ENCODE measurements around the gene ARID1B. TPM values are rescaled to one million over a fixed set of nuclear protein-coding genes. Genes with fewer than 3 reads are reported as not detected.

ARID1B gene
- total and polyA plus RNA-seq, 8 donors = 67.6 to 102 (median 99.0) TPM

DNA sequence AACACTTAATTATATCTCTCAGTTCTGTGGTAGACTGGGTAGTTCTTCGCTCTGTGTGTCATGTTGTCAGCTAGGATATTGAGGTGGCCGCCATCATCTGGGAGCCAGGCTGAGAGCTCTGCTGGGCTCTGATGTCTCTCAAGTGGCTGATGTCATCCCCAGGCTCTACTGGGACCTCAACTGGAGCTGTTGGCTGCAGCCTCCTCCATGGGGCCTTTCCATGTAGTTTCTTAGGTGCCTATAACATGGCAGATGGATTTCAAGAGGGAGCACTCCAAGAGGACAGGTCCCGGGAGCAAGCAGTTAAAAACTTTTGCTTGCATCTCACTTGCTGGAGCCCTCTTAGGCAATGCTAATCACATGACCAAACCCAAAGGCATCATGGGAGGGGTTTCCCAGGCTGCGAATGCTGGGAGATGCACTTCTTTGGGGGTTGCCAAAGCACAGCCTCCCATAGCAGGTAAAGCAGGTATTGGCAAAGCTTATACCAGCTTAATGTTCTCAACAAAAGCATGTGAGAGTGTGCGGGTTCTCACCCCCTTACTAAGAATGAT lies 416.3 kb downstream of the ARID1B start:
- no peaks in the 10 kb centered on the region for H3K27me3 ChIP-seq
- no peak overlapping the region for H3K4me3 ChIP-seq
- H3K27ac ChIP-seq = no peak overlapping the region
- no peaks in the 10 kb centered on the region for H3K9me3 ChIP-seq
- no peak for DNase-seq
- ATAC-seq = no peak
- H3K4me1 ChIP-seq = peaks cover 0 to 5% of the 10 kb centered on the region in 2 donors
- intact Hi-C loops (cut with DNase I) = no loop called here
- no peak for TF ChIP-seq CTCF (IDR thresholded peaks at IDR 0.05)
- peaks cover 0 to 71% of the 10 kb centered on the region in 2 donors for H3K36me3 ChIP-seq

DNA sequence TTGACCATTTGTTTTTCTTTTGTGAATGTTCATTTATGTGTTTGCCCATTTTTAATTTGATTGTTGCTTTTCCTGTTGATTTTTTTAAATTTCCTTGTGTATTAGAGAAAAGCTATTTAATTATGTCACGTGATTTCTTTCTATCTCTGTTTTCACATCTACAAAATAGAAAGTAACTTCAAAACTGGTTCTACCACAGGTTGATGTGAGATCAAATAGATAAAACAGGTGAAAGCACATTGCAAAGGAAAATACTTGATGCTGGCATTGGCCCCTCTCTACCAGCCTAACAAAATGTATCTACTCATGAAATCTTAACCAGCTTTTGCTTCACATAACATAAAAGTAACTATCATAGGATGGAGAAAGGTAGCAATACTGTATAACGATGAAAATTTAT lies 416.9 kb downstream of the ARID1B start:
- TF ChIP-seq CTCF (IDR thresholded peaks at IDR 0.05) = no peak
- H3K9me3 ChIP-seq = no peaks in the 10 kb centered on the region
- peaks cover 0 to 70% of the 10 kb centered on the region in 2 donors for H3K36me3 ChIP-seq
- H3K27ac ChIP-seq = no peak overlapping the region
- no peak for ATAC-seq
- H3K4me3 ChIP-seq = no peak overlapping the region
- H3K27me3 ChIP-seq = no peaks in the 10 kb centered on the region
- no peak for DNase-seq
- peaks cover 0 to 6% of the 10 kb centered on the region in 2 donors for H3K4me1 ChIP-seq
- intact Hi-C loops (cut with DNase I) = no loop called here

GRCh38 chr6:157194643-157195042 lies 417.5 kb downstream of the ARID1B start:
- Histone ChIP-seq H3K27me3 (no peaks in the 10 kb centered on the region), H3K9me3 (no peaks in the 10 kb centered on the region), H3K4me1 (peaks cover 0 to 6% of the 10 kb centered on the region in 2 donors), H3K36me3 (peaks cover 0 to 70% of the 10 kb centered on the region in 2 donors), H3K4me3 (no peak overlapping the region), H3K27ac (no peak overlapping the region)
- DNase-seq (no peak), ATAC-seq (no peak)
- intact Hi-C loops (cut with DNase I) = no loop called here
- TF ChIP-seq CTCF (IDR thresholded peaks at IDR 0.05) = no peak

DNA sequence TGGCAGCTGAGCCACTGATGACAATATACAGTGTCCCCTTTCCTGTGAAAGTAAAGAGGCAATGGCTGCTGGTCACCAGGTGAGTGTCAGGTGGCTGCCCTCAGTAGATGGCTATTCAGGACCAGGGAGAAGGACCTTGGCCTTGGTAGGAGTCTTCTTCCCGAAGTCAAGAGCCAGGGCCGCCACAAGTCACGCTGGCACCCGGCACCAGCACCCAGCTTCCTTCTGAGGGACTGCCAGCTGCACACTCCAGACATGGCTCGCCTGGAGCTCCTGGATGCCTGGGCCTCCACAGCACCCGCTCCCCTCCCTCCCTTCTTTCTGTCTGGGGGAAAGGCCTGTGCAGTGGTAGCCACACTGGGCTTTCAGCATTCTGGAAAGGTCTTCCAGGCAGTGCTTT lies 419.2 kb downstream of the ARID1B start:
- H3K4me3 ChIP-seq = no peak overlapping the region
- ATAC-seq (no peak), DNase-seq (no peak)
- TF ChIP-seq CTCF (IDR thresholded peaks at IDR 0.05) = no peak
- intact Hi-C loops (cut with DNase I) = no loop called here
- H3K9me3 ChIP-seq = no peaks in the 10 kb centered on the region
- H3K4me1 ChIP-seq = peaks cover 0 to 6% of the 10 kb centered on the region in 2 donors
- no peak overlapping the region for H3K27ac ChIP-seq
- no peaks in the 10 kb centered on the region for H3K27me3 ChIP-seq
- H3K36me3 ChIP-seq = peaks cover 0 to 70% of the 10 kb centered on the region in 2 donors

- no peak for TF ChIP-seq CTCF (IDR thresholded peaks at IDR 0.05)
- intact Hi-C loops (cut with DNase I) = no loop called here
- Histone ChIP-seq H3K4me3 (peak overlapping the region in 1 of 2 donors; percentile 1), H3K9me3 (no peaks in the 10 kb centered on the region), H3K27me3 (no peaks in the 10 kb centered on the region), H3K27ac (peak overlapping the region; percentile 6), H3K4me1 (peaks cover 0 to 6% of the 10 kb centered on the region in 2 donors), H3K36me3 (peaks cover 0 to 68% of the 10 kb centered on the region in 2 donors)
- DNase-seq = peak; percentile 66 to 92 (median 86)
- peak; percentile 98 for ATAC-seq
These were observed 421.5 kb downstream of the ARID1B start for GRCh38 chr6:157198425-157199279.
